K562 (cell line): ENCODE measurements around the gene EDEM1. TPM values are rescaled to one million over a fixed set of nuclear protein-coding genes. Genes with fewer than 3 reads are reported as not detected.

Source experiments
- BRD4 ChIP-seq: fragments of 200-600 bp; sonication (generic); IDR thresholded peaks from 2 replicates; pipeline ENCODE4 v1.6.1; 2017; ENCODE audit warnings: inconsistent platforms
- C11orf30 ChIP-seq: fragments of 450-650 bp; IDR thresholded peaks from 2 replicates; pipeline ENCODE4 v1.6.1; 2016; ENCODE audit warnings: low read depth, mild to moderate bottlenecking
- CCAR2 ChIP-seq: fragments of 200-400 bp; formaldehyde crosslinking; IDR thresholded peaks from 2 replicates; pipeline ENCODE4 v1.6.1; 2017; ENCODE audit warnings: mild to moderate bottlenecking, low read depth, low read length
- CEBPG ChIP-seq, 3 experiments: fragments of 200-800 bp in 1 of 3; sonication (Bioruptor generic) in 1 of 3; sonication (generic) in 1 of 3; formaldehyde crosslinking in 1 of 3; IDR thresholded peaks in 2 of 3; conservative IDR thresholded peaks in 1 of 3; 2 replicates each; pipeline versions ENCODE4 v1.6.1 to v1.8.0; 2016 to 2022; ENCODE audit warnings: missing compliant biosample characterization in 2 of 3, missing genetic modification characterization in 2 of 3, mild to moderate bottlenecking in 1 of 3, missing genetic modification reagents in 1 of 3
- ESRRB ChIP-seq: fragments of 250-450 bp; sonication (Bioruptor Pico); IDR thresholded peaks from 2 replicates; pipeline ENCODE4 v1.5.0; 2020; ENCODE audit warnings: mild to moderate bottlenecking, moderate library complexity, borderline replicate concordance
- ETV1 ChIP-seq: fragments of 450-650 bp; conservative IDR thresholded peaks from 2 replicates; pipeline ENCODE4 v1.6.1; 2016; ENCODE audit warnings: missing genetic modification characterization, control low read depth, low read depth, missing compliant biosample characterization
- HDAC2 ChIP-seq: fragments of 450-650 bp; IDR thresholded peaks from 2 replicates; pipeline ENCODE4 v1.6.1; 2016; ENCODE audit warnings: mild to moderate bottlenecking
- KDM5B ChIP-seq: fragments of 200-600 bp; sonication (generic); IDR thresholded peaks from 2 replicates; pipeline ENCODE4 v1.6.1; 2012; ENCODE audit warnings: low read depth, mild to moderate bottlenecking, moderate library complexity, low read length, control low read depth, inconsistent platforms; ENCODE audit not compliant: insufficient replicate concordance
- MCM5 ChIP-seq: fragments of 450-650 bp; IDR thresholded peaks from 2 replicates; pipeline ENCODE4 v1.6.1; 2016; ENCODE audit warnings: low read depth
- MTA2 ChIP-seq: fragments of 450-650 bp; IDR thresholded peaks from 2 replicates; pipeline ENCODE4 v1.6.1; 2016; ENCODE audit warnings: low read depth
- NUFIP1 ChIP-seq: fragments of 450-650 bp; IDR thresholded peaks from 2 replicates; pipeline ENCODE4 v1.6.1; 2018; ENCODE audit not compliant: partially characterized antibody
- PTTG1 ChIP-seq: fragments of 450-650 bp; IDR thresholded peaks from 2 replicates; pipeline ENCODE4 v1.6.1; 2016; ENCODE audit warnings: low read depth, mild to moderate bottlenecking, missing genetic modification characterization, missing compliant biosample characterization
- SMAD4 ChIP-seq: fragments of 250-450 bp; sonication (Bioruptor Pico); conservative IDR thresholded peaks from 2 replicates; pipeline ENCODE4 v1.8.0; 2021; ENCODE audit warnings: inconsistent platforms, mild to moderate bottlenecking, moderate library complexity
- SP2 ChIP-seq: IDR thresholded peaks from 2 replicates; pipeline ENCODE4 v1.6.1; 2011; ENCODE audit warnings: mild to moderate bottlenecking, low read depth, low read length, moderate library complexity; ENCODE audit not compliant: poor library complexity, severe bottlenecking; ENCODE audit errors: extremely low read depth
- SRSF9 ChIP-seq: fragments of 200-400 bp; formaldehyde crosslinking; IDR thresholded peaks from 2 replicates; pipeline ENCODE4 v1.6.1; 2017; ENCODE audit warnings: low read depth, low read length, borderline replicate concordance
- TCF7 ChIP-seq: sonication (generic); IDR thresholded peaks from 2 replicates; pipeline ENCODE4 v1.6.1; 2016; ENCODE audit warnings: antibody characterized with exemption, borderline replicate concordance
- TSC22D4 ChIP-seq: fragments of 450-650 bp; IDR thresholded peaks from 2 replicates; pipeline ENCODE4 v1.6.1; 2016; ENCODE audit warnings: missing genetic modification characterization, missing biosample characterization, control low read depth
- ZNF12 ChIP-seq: sonication (generic); formaldehyde crosslinking; IDR thresholded peaks from 2 replicates; pipeline ENCODE4 v1.4.0; 2020; ENCODE audit warnings: mild to moderate bottlenecking, missing genetic modification reagents
- polyA plus RNA-seq, 8 experiments: library from polyadenylated mRNA; depleted of rRNA in 4 of 8; stranded (reverse) in 5 of 8; unstranded in 3 of 8; fragments of >200 nt; fragmentation: Nextera tagmentation in 2 of 8; fragmentation: Illumina TruSeq in 1 of 8; extraction: Ambion mirVana in 2 of 8; extraction: Trizol in 1 of 8; gene quantifications; 2 replicates each; pipeline versions ENCODE4 v1.2.1 to v1.2.3, GENCODE V29; 2011 to 2014; ENCODE audit warnings: inconsistent platforms in 1 of 8, missing spikeins in 1 of 8
- total RNA-seq, 7 experiments: library from RNA; depleted of rRNA in 6 of 7; stranded (reverse); fragments of >200 nt in 6 of 7; fragmentation: Illumina TruSeq in 2 of 7; extraction: Trizol in 2 of 7; gene quantifications; 2 replicates each; pipeline versions ENCODE4 v1.2.1 to v1.2.3, GENCODE V29; 2011 to 2021; ENCODE audit warnings: low replicate concordance in 1 of 7
- TF ChIP-seq, protein P1 (sequence below): fragments of 450-650 bp; IDR thresholded peaks from 2 replicates; pipeline ENCODE4 v1.6.1; 2018; ENCODE audit warnings: mild to moderate bottlenecking, low read depth; ENCODE audit not compliant: partially characterized antibody
- TF ChIP-seq, protein P2 (sequence below): sonication (generic); formaldehyde crosslinking; IDR thresholded peaks from 2 replicates; pipeline ENCODE4 v1.8.0; 2022; ENCODE audit warnings: mild to moderate bottlenecking, missing genetic modification reagents
- TF ChIP-seq, protein P3 (sequence below), 2 experiments: fragments of 450-650 bp; conservative IDR thresholded peaks; 2 replicates each; pipeline ENCODE4 v1.6.1; 2017; ENCODE audit warnings: mild to moderate bottlenecking in 2 of 2, moderate library complexity in 2 of 2

EDEM1 gene
- total and polyA plus RNA-seq, 9 of the 15 experiments (the other 6 are each of a cell fraction or from before 2014, with no cell fraction given): 6.2 to 36.7 (median 14.3) TPM

DNA sequence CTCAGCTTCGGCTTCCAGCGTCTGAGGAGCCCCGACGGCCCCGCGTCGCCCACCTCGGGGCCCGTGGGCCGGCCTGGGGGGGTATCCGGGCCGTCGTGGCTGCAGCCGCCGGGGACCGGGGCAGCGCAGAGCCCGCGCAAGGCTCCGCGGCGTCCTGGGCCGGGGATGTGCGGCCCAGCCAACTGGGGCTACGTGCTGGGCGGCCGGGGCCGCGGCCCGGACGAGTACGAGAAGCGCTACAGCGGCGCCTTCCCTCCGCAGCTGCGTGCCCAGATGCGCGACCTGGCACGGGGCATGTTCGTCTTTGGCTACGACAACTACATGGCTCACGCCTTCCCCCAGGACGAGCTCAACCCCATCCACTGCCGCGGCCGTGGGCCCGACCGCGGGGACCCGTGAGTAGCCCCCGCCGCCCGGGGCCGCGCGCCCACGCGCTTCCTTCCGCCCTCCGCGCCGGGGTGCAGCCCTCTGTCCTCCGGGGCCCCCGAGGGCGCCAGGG, 462 bp downstream of the EDEM1 start (continued):
- TF ChIP-seq, protein P1, sequence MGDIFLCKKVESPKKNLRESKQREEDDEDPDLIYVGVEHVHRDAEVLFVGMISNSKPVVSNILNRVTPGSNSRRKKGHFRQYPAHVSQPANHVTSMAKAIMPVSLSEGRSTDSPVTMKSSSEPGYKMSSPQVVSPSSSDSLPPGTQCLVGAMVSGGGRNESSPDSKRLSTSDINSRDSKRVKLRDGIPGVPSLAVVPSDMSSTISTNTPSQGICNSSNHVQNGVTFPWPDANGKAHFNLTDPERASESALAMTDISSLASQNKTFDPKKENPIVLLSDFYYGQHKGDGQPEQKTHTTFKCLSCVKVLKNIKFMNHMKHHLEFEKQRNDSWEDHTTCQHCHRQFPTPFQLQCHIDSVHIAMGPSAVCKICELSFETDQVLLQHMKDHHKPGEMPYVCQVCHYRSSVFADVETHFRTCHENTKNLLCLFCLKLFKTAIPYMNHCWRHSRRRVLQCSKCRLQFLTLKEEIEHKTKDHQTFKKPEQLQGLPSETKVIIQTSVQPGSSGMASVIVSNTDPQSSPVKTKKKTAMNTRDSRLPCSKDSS: no peak
- TF ChIP-seq ZNF12 (CRISPR knock-in tag) (0 out of 2 replicates have a peak, but pooled peaks have one; percentile 6), SP2 (no peak), NUFIP1 (no peak), TSC22D4 (no peak), CEBPG (CRISPR knock-in tag; IDR thresholded peaks at IDR 0.05) (no peak), CEBPG (tag; conservative IDR thresholded peaks at IDR 0.05 in 1 of 2, IDR thresholded peaks at IDR 0.05 in 1 of 2) (no peak), SMAD4 (CRISPR knock-in tag) (peak; percentile 14; the same call in 1 of the 2 replicates), C11orf30 (no peak), BRD4 (peak; percentile 94; the same call in 1 of the 2 replicates), CCAR2 (no peak), SRSF9 (no peak), MCM5 (no peak), ESRRB (CRISPR knock-in tag) (no peak), MTA2 (no peak), ETV1 (tag) (no peak), TCF7 (no peak), HDAC2 (no peak), KDM5B (peak; percentile 75), PTTG1 (tag) (no peak)
- TF ChIP-seq, protein P2, sequence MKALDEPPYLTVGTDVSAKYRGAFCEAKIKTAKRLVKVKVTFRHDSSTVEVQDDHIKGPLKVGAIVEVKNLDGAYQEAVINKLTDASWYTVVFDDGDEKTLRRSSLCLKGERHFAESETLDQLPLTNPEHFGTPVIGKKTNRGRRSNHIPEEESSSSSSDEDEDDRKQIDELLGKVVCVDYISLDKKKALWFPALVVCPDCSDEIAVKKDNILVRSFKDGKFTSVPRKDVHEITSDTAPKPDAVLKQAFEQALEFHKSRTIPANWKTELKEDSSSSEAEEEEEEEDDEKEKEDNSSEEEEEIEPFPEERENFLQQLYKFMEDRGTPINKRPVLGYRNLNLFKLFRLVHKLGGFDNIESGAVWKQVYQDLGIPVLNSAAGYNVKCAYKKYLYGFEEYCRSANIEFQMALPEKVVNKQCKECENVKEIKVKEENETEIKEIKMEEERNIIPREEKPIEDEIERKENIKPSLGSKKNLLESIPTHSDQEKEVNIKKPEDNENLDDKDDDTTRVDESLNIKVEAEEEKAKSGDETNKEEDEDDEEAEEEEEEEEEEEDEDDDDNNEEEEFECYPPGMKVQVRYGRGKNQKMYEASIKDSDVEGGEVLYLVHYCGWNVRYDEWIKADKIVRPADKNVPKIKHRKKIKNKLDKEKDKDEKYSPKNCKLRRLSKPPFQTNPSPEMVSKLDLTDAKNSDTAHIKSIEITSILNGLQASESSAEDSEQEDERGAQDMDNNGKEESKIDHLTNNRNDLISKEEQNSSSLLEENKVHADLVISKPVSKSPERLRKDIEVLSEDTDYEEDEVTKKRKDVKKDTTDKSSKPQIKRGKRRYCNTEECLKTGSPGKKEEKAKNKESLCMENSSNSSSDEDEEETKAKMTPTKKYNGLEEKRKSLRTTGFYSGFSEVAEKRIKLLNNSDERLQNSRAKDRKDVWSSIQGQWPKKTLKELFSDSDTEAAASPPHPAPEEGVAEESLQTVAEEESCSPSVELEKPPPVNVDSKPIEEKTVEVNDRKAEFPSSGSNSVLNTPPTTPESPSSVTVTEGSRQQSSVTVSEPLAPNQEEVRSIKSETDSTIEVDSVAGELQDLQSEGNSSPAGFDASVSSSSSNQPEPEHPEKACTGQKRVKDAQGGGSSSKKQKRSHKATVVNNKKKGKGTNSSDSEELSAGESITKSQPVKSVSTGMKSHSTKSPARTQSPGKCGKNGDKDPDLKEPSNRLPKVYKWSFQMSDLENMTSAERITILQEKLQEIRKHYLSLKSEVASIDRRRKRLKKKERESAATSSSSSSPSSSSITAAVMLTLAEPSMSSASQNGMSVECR (CRISPR knock-in tag): peak; percentile 49; the same call in 1 of the 2 replicates
- TF ChIP-seq, protein P3, sequence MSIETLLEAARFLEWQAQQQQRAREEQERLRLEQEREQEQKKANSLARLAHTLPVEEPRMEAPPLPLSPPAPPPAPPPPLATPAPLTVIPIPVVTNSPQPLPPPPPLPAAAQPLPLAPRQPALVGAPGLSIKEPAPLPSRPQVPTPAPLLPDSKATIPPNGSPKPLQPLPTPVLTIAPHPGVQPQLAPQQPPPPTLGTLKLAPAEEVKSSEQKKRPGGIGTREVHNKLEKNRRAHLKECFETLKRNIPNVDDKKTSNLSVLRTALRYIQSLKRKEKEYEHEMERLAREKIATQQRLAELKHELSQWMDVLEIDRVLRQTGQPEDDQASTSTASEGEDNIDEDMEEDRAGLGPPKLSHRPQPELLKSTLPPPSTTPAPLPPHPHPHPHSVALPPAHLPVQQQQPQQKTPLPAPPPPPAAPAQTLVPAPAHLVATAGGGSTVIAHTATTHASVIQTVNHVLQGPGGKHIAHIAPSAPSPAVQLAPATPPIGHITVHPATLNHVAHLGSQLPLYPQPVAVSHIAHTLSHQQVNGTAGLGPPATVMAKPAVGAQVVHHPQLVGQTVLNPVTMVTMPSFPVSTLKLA (conservative IDR thresholded peaks at IDR 0.05): no peak
